OCI-LY1 (cell line): Measurements from ENCODE around the gene CRAT.

ENCODE experiments used
- EZH2 ChIP-seq: fragments of 200-600 bp; sonication (generic), shearing (Covaris generic); IDR thresholded peaks from 2 replicates; pipeline ENCODE4 v1.8.0; 2017; ENCODE audit warnings: borderline replicate concordance, mixed run types, mild to moderate bottlenecking, antibody characterized with exemption, low read length, moderate library complexity, mixed read lengths
- TF ChIP-seq, protein P1 (sequence below): fragments of 200-600 bp; sonication (generic), shearing (Covaris generic); IDR thresholded peaks from 2 replicates; pipeline ENCODE4 v1.5.1; 2017; ENCODE audit warnings: mild to moderate bottlenecking, antibody characterized with exemption, low read length, moderate library complexity, mixed read lengths

DNA sequence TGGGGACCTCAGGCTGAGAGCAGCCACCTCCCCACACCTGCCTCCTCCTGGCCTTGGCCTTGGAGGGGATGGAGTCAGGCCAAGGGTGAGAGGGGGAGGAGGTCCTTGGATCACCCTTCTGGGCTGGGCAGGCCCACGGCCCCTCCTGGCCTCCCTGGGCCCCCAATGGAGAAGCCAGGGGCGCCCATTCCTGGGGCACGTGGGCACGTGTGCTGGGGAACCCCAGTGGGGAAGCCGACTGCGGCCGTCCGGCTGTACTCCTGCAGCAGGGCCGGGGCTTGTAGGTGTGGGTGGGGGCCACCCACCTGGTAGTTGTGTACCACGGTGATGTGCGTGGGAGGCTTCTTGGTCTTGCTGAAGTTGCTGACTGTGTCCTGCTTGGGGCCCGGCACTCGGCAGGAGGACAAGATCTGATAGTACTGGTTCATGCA is 8.5 kb downstream of the CRAT start:
- TF ChIP-seq, protein P1, sequence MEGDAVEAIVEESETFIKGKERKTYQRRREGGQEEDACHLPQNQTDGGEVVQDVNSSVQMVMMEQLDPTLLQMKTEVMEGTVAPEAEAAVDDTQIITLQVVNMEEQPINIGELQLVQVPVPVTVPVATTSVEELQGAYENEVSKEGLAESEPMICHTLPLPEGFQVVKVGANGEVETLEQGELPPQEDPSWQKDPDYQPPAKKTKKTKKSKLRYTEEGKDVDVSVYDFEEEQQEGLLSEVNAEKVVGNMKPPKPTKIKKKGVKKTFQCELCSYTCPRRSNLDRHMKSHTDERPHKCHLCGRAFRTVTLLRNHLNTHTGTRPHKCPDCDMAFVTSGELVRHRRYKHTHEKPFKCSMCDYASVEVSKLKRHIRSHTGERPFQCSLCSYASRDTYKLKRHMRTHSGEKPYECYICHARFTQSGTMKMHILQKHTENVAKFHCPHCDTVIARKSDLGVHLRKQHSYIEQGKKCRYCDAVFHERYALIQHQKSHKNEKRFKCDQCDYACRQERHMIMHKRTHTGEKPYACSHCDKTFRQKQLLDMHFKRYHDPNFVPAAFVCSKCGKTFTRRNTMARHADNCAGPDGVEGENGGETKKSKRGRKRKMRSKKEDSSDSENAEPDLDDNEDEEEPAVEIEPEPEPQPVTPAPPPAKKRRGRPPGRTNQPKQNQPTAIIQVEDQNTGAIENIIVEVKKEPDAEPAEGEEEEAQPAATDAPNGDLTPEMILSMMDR: no peak
- no peak for TF ChIP-seq EZH2
